ENCODE measurements around the gene SP6. TPM values are rescaled to one million over a fixed set of nuclear protein-coding genes. Genes with fewer than 3 reads are reported as not detected.

SP6 gene
- total and polyA plus RNA-seq, 2 of the 8 experiments (the other 6 are each of a cell fraction or from before 2014, with no cell fraction given), result 1.2 to 1.5 TPM

DNA sequence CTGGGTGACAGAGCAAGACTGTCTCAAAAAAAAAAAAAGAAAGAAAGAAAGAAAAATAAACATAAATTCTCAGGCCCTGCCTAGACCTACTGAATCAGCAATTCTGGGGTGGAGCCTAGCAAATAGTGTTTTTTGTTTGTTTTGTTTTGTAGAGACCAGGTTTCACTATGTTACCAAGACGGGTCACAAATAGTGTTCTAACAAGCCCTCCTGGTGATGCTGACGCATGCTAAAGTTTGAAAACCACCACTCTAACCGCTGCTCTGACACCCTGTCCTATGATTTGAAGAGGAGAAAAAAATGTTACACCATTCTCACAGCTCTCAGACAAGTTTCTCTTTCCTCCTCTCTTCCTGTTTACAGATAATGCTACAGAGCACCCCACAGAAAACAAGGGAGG, 21.1 kb downstream of the SP6 start:
- H2BK5ac ChIP-seq (ENCODE audit: low read depth, low read length), result no peak overlapping the region
- FAIRE-seq (no peak), DNase-seq (ENCODE audit: low read depth in 1 of 2, low spot score in 2 of 2) (no peak)
- H3K18ac ChIP-seq (ENCODE audit: extremely low read depth, low read length), result no peak overlapping the region
- no peak overlapping the region for H3K14ac ChIP-seq (ENCODE audit: insufficient read length)
- TF ChIP-seq RFX5 (IDR thresholded peaks at IDR 0.05; ENCODE audit: borderline replicate concordance, low read depth, low read length) (no peak), CHD1 (IDR thresholded peaks at IDR 0.05; ENCODE audit: low read depth, low read length) (no peak)
- no peak overlapping the region for H3K27ac ChIP-seq (ENCODE audit: low read depth, low read length)
- H2BK120ac ChIP-seq (replicated peaks; ENCODE audit: low read depth, low read length), result no peak overlapping the region
- H4K91ac ChIP-seq (replicated peaks; ENCODE audit: insufficient read length, low read length), result no peak overlapping the region
- no peak overlapping the region for H2AFZ ChIP-seq (ENCODE audit: low read length)
- H4K5ac ChIP-seq (ENCODE audit: insufficient read length, low read depth, low read length), result no peak overlapping the region
- H4K8ac ChIP-seq (ENCODE audit: extremely low read depth, insufficient read depth, low read length), result no peak overlapping the region
- peaks cover 7 to 29% (median 20%) of the 10 kb centered on the region in 4 experiments; a peak in 7 of 8 replicates for H3K36me3 ChIP-seq (ENCODE audit: control insufficient read depth in 2 of 4, insufficient read depth in 4 of 4, low read length in 3 of 4)
- H3K9me3 ChIP-seq (ENCODE audit: insufficient read depth in 2 of 2, low read depth in 1 of 2, low read length in 1 of 2), result no peaks in the 10 kb centered on the region
- ChIA-PET CTCF (ENCODE audit: partially characterized antibody) (interaction anchor here (1.3 to 3.0 kb wide), 4 partner anchors 17 to 114 kb away, joined by 3 to 21 read pairs (median 6); partner anchors contain the start of gene TBX21), POLR2A (ENCODE audit: partially characterized antibody) (interaction anchor here (1.1 kb wide), 1 partner anchor 19 kb away, joined by 3 read pairs; no protein-coding TSS in a partner anchor)
- no peak overlapping the region for H2BK20ac ChIP-seq (ENCODE audit: low read length)
- no peaks in the 10 kb centered on the region for H3K79me1 ChIP-seq (ENCODE audit: low read depth, low read length)
- H3K4me3 ChIP-seq (ENCODE audit: extremely low read depth in 1 of 4, insufficient read depth in 2 of 4, low read depth in 3 of 4, low read length in 4 of 4), result peak overlapping the region in 1 of 4 experiments; percentile 86; a peak in 1 of 8 replicates
- no peak overlapping the region for H3K23ac ChIP-seq (ENCODE audit: insufficient read length)
- no peak overlapping the region for H2BK12ac ChIP-seq (ENCODE audit: low read depth, low read length)
- peaks cover 3% of the 10 kb centered on the region; the same call in 1 of the 2 replicates for H3K23me2 ChIP-seq (ENCODE audit: low read depth, low read length)
- H3K56ac ChIP-seq (replicated peaks; ENCODE audit: insufficient read length, low read depth, low read length), result no peak overlapping the region
- no peak overlapping the region for H2BK15ac ChIP-seq (ENCODE audit: low read length)
- H3K79me2 ChIP-seq (ENCODE audit: control insufficient read depth in 1 of 2, insufficient read depth in 2 of 2, low read length in 2 of 2), result peaks cover 2 to 14% of the 10 kb centered on the region in 2 experiments
- H3K4ac ChIP-seq (replicated peaks; ENCODE audit: insufficient read length, low read depth, low read length), result no peak overlapping the region
- H3K9ac ChIP-seq (replicated peaks in 1 of 4; ENCODE audit: extremely low read depth in 1 of 4, low read depth in 3 of 4, low read length in 3 of 4), result no peak overlapping the region; a peak in 1 of 7 replicates
- peaks cover 0 to 6% (median 2%) of the 10 kb centered on the region in 4 experiments; a peak in 4 of 7 replicates for H3K4me1 ChIP-seq (replicated peaks in 1 of 4; ENCODE audit: control insufficient read depth in 3 of 4, insufficient read depth in 4 of 4, low read length in 3 of 4)
- no peaks in the 10 kb centered on the region for H4K20me1 ChIP-seq (replicated peaks in 1 of 2; ENCODE audit: control insufficient read depth in 1 of 2, insufficient read depth in 2 of 2, low read length in 2 of 2)
- H3K4me2 ChIP-seq (ENCODE audit: insufficient read depth in 1 of 2, low read depth in 2 of 2, low read length in 2 of 2), result peak overlapping the region in 1 of 2 experiments; percentile 93; a peak in 1 of 4 replicates
- WGBS, 2 experiments (ENCODE audit: extremely low coverage in 1 of 2, insufficient coverage in 1 of 2, insufficient read length in 1 of 2, insufficient replicate concordance in 2 of 2, low coverage in 1 of 2, low lambda C conversion rate in 2 of 2, missing lambda C conversion rate in 1 of 2), result 85% methylated on average over 3 of the region's 3 CpGs; no CpG with 5 or more reads in 1 of the 2 experiments
- H3K27me3 ChIP-seq (replicated peaks in 1 of 4; ENCODE audit: control insufficient read depth in 3 of 4, extremely low read depth in 1 of 4, insufficient read depth in 3 of 4, low read length in 3 of 4), result no peaks in the 10 kb centered on the region
- H2AK5ac ChIP-seq (ENCODE audit: low read depth, low read length), result no peak overlapping the region

Measured in H1 (cell line).